H1 (cell line): ENCODE data around the gene HS3ST6. TPM values are rescaled to one million over a fixed set of nuclear protein-coding genes. Genes with fewer than 3 reads are reported as not detected.

Experiments
- CBX5 ChIP-seq: fragments of 300-800, 300-1000 bp; sonication (generic); IDR thresholded peaks from 2 replicates; pipeline ENCODE4 v1.7.1; 2016; ENCODE audit warnings: antibody characterized with exemption, low read length, low read depth
- CBX8 ChIP-seq: fragments of 300-800, 300-1000 bp; sonication (generic); IDR thresholded peaks from 2 replicates; pipeline ENCODE4 v1.7.1; 2016; ENCODE audit warnings: low read depth, low read length, borderline replicate concordance
- CHD1 ChIP-seq: IDR thresholded peaks from 2 replicates; pipeline ENCODE4 v1.6.1; 2012; ENCODE audit warnings: low read depth, low read length, improper control_type of control experiment
- CHD2 ChIP-seq: IDR thresholded peaks from 2 replicates; pipeline ENCODE4 v1.6.1; 2012; ENCODE audit warnings: low read length, improper control_type of control experiment
- HDAC2 ChIP-seq, 2 experiments: fragments of 300-600 bp in 1 of 2; sonication (generic) in 1 of 2; IDR thresholded peaks; 2 replicates each; pipeline ENCODE4 v1.6.1; 2011 to 2012; ENCODE audit warnings: low read depth in 2 of 2, low read length in 2 of 2, mild to moderate bottlenecking in 2 of 2, moderate library complexity in 2 of 2, borderline replicate concordance in 1 of 2, inconsistent platforms in 1 of 2
- JUN ChIP-seq: IDR thresholded peaks from 2 replicates; pipeline ENCODE4 v1.6.1; 2011; ENCODE audit warnings: low read depth, mild to moderate bottlenecking, improper control_type of control experiment, low read length
- JUND ChIP-seq: IDR thresholded peaks from 2 replicates; pipeline ENCODE4 v1.6.1; 2011; ENCODE audit warnings: mild to moderate bottlenecking, improper control_type of control experiment, low read length
- KDM4A ChIP-seq: IDR thresholded peaks from one replicate; pipeline ENCODE4 v1.7.1; 2012; ENCODE audit warnings: low read depth, mild to moderate bottlenecking, moderate library complexity, low read length, inconsistent platforms; ENCODE audit not compliant: severe bottlenecking
- KDM5A ChIP-seq: fragments of 200-600 bp; IDR thresholded peaks from 2 replicates; pipeline ENCODE4 v1.7.1; 2012; ENCODE audit warnings: mild to moderate bottlenecking, low read length, inconsistent platforms, mixed read lengths
- NANOG ChIP-seq: IDR thresholded peaks from 2 replicates; pipeline ENCODE4 v1.6.1; 2011; ENCODE audit warnings: low read length, low read depth, mild to moderate bottlenecking, inconsistent platforms; ENCODE audit not compliant: insufficient read depth, poor library complexity, severe bottlenecking
- POLR2AphosphoS5 ChIP-seq: IDR thresholded peaks from 2 replicates; pipeline ENCODE4 v1.6.1; 2011; ENCODE audit warnings: low read depth, low read length
- POU5F1 ChIP-seq: IDR thresholded peaks from 2 replicates; pipeline ENCODE4 v1.6.1; 2011; ENCODE audit warnings: low read depth, mild to moderate bottlenecking, low read length, moderate library complexity
- RBBP5 ChIP-seq: IDR thresholded peaks from 2 replicates; pipeline ENCODE4 v1.7.1; 2012; ENCODE audit warnings: low read depth, mild to moderate bottlenecking, inconsistent platforms, low read length, moderate library complexity, borderline replicate concordance
- RNF2 ChIP-seq: fragments of 200-900, 300-1000 bp; sonication (generic); IDR thresholded peaks from 2 replicates; pipeline ENCODE4 v1.7.1; 2016; ENCODE audit warnings: borderline replicate concordance, low read depth, mild to moderate bottlenecking, antibody characterized with exemption, low read length; ENCODE audit not compliant: poor library complexity, severe bottlenecking; ENCODE audit errors: missing control alignments
- SIRT6 ChIP-seq: IDR thresholded peaks from one replicate; pipeline ENCODE4 v1.7.1; 2012; ENCODE audit warnings: low read length, inconsistent platforms
- SUZ12 ChIP-seq: fragments of 200-600 bp; sonication (generic); IDR thresholded peaks from 2 replicates; pipeline ENCODE4 v1.6.1; 2012; ENCODE audit warnings: mild to moderate bottlenecking, inconsistent platforms, low read length, moderate library complexity, mixed read lengths
- TBP ChIP-seq: IDR thresholded peaks from 2 replicates; pipeline ENCODE4 v1.6.1; 2011; ENCODE audit warnings: low read depth, low read length, improper control_type of control experiment
- TCF12 ChIP-seq: IDR thresholded peaks from 2 replicates; pipeline ENCODE4 v1.6.1; 2011; ENCODE audit warnings: low read depth, mild to moderate bottlenecking, low read length
- YY1 ChIP-seq: IDR thresholded peaks from 2 replicates; pipeline ENCODE4 v1.6.1; 2011; ENCODE audit warnings: low read depth, mild to moderate bottlenecking, low read length
- ZNF274 ChIP-seq: IDR thresholded peaks from 2 replicates; pipeline ENCODE4 v1.7.0; 2012; ENCODE audit warnings: low read length, borderline replicate concordance; ENCODE audit errors: extremely low read depth
- polyA plus RNA-seq, 7 experiments: library from polyadenylated mRNA; depleted of rRNA in 3 of 7; stranded (reverse) in 5 of 7; unstranded in 2 of 7; fragments of >200 nt in 5 of 7; fragments of 200-250 nt in 2 of 7; gene quantifications; 1 replicate in 5 of 7; 2 replicates in 1 of 7; 4 replicates in 1 of 7; pipeline versions ENCODE4 v1.2.1 to v1.2.3, GENCODE V29; 2011 to 2013; ENCODE audit warnings: missing spikeins in 2 of 7, mixed read lengths in 2 of 7
- total RNA-seq: library from RNA; stranded (reverse); fragmentation: NEBNext Ultra II Directional; extraction: Animal tissue kit (Norgen Biotek cat#: 25700); gene quantifications from 2 replicates; pipeline ENCODE4 v1.2.1, GENCODE V29; 2021
- TF ChIP-seq, protein P1 (sequence below): IDR thresholded peaks from 2 replicates; pipeline ENCODE4 v1.6.1; 2012; ENCODE audit warnings: inconsistent platforms

The HS3ST6 gene
- total and polyA plus RNA-seq, 2 of the 8 experiments (the other 6 are each of a cell fraction or from before 2014, with no cell fraction given), result 0.36 to 0.39 TPM

GRCh38 chr16:1929578-1930337 lies 11.5 kb upstream of the HS3ST6 start (continued):
- TF ChIP-seq CBX5 (no peak), HDAC2 (IDR thresholded peaks at IDR 0.05; ENCODE audit: borderline replicate concordance in 1 of 2, low read depth in 2 of 2, low read length in 2 of 2) (peak; percentile 31 to 95; a peak in 2 of 4 replicates), CHD1 (no peak), KDM5A (no peak), POU5F1 (no peak), POLR2AphosphoS5 (no peak), SIRT6 (no peak), SUZ12 (no peak), NANOG (peak; percentile 49), TBP (peak; percentile 24; the same call in 1 of the 2 replicates), ZNF274 (no peak), RNF2 (peak; percentile 67), YY1 (peak; percentile 21; the same call in 1 of the 2 replicates), JUN (no peak), TCF12 (no peak), KDM4A (peak; percentile 86), JUND (peak; percentile 53), CBX8 (no peak), RBBP5 (peak; percentile 22; the same call in 1 of the 2 replicates), CHD2 (no peak)
- TF ChIP-seq, protein P1, sequence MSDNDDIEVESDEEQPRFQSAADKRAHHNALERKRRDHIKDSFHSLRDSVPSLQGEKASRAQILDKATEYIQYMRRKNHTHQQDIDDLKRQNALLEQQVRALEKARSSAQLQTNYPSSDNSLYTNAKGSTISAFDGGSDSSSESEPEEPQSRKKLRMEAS, result peak; percentile 100
